ENCODE measurements around the gene SCCPDH.
"Not testable (repeated sequence)": the region's sequence is repeated elsewhere in the genome, so short reads cannot be mapped to it uniquely, and the experiment has no call there.

Gene SCCPDH

DNA sequence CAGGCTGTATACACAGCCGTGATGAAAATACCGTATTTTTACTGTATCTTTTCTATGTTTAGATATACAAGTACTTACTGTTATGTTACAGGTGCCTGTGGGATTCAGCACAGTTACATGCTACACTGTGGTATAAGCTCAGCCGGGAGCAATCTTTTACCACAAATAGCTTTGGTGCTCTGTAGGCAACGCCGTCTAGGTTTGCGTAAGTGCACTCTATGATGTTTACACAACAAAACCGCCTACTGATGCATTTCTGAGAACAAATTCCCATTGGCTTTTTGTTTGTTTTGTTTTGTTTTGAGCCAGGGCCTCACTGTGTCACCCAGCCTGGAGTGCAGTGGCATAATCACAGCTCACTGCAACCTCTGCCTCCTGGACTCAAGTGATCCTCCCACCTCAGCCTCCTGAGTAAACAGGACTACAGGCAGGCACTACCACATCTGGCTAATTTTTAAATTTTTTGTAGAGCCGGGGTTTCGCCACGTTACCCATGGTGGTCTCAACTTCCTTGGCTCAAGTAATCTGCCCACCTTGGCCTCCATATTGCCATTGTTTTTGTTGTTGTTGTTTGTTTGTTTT, 81.0 kb downstream of the SCCPDH start:
- Histone ChIP-seq H4K8ac (ENCODE audit: low read depth, low read length) (no peak overlapping the region), H3K18ac (ENCODE audit: low read length) (no peak overlapping the region), H3K23ac (ENCODE audit: low read length) (no peak overlapping the region), H3K4ac (ENCODE audit: low read depth, low read length) (no peak overlapping the region), H2BK120ac (ENCODE audit: insufficient read depth, low read length, poor library complexity) (no peak overlapping the region), H2AK5ac (ENCODE audit: low read length) (no peak overlapping the region), H4K91ac (ENCODE audit: low read depth, low read length) (no peak overlapping the region), H4K12ac (ENCODE audit: low read depth, low read length) (no peak overlapping the region), H3K9me3 (ENCODE audit: insufficient read depth, low read depth, low read length) (peaks cover 3% of the 10 kb centered on the region), H3K9ac (ENCODE audit: low read length) (no peak overlapping the region), H3K27ac (ENCODE audit: low read depth, low read length) (no peak overlapping the region), H2BK12ac (ENCODE audit: low read length) (no peak overlapping the region), H3K36me3 (ENCODE audit: control insufficient read depth in 1 of 2, insufficient read depth in 2 of 2, low read length in 2 of 2) (no peaks in the 10 kb centered on the region), H3K79me1 (ENCODE audit: low read length) (no peaks in the 10 kb centered on the region), H3K4me1 (ENCODE audit: control insufficient read depth in 1 of 2, insufficient read depth in 2 of 2, low read length in 2 of 2) (no peaks in the 10 kb centered on the region), H2BK5ac (ENCODE audit: low read depth, low read length, poor library complexity) (no peak overlapping the region), H2AFZ (ENCODE audit: insufficient read depth, low read length, poor library complexity) (no peak overlapping the region), H3K27me3 (ENCODE audit: insufficient read depth, low read length) (no peaks in the 10 kb centered on the region), H3K79me2 (ENCODE audit: control insufficient read depth, insufficient read depth, low read length, poor library complexity) (no peaks in the 10 kb centered on the region), H3K4me2 (ENCODE audit: low read length) (no peak overlapping the region), H3K14ac (ENCODE audit: low read length) (no peak overlapping the region), H3K4me3 (ENCODE audit: low read depth, low read length) (no peak overlapping the region)
- DNase-seq: no peak
- WGBS (ENCODE audit: extremely low coverage, insufficient coverage, insufficient read length): no CpG with 5 or more reads among the region's 10 CpGs

GRCh38 chr1:246809473-246809872, 85.3 kb downstream of the SCCPDH start:
- H2BK5ac ChIP-seq (ENCODE audit: low read depth, low read length, poor library complexity): no peak overlapping the region
- no peak overlapping the region for H4K12ac ChIP-seq (ENCODE audit: low read depth, low read length)
- no peak overlapping the region for H3K14ac ChIP-seq (ENCODE audit: low read length)
- H3K4me3 ChIP-seq (ENCODE audit: low read depth, low read length): no peak overlapping the region
- no peaks in the 10 kb centered on the region for H3K27me3 ChIP-seq (ENCODE audit: insufficient read depth, low read length)
- no peaks in the 10 kb centered on the region for H3K36me3 ChIP-seq (ENCODE audit: control insufficient read depth in 1 of 2, insufficient read depth in 2 of 2, low read length in 2 of 2)
- no peaks in the 10 kb centered on the region for H3K79me1 ChIP-seq (ENCODE audit: low read length)
- H2AK5ac ChIP-seq (ENCODE audit: low read length): no peak overlapping the region
- no peaks in the 10 kb centered on the region for H3K4me1 ChIP-seq (ENCODE audit: control insufficient read depth in 1 of 2, insufficient read depth in 2 of 2, low read length in 2 of 2)
- no peak overlapping the region for H3K27ac ChIP-seq (ENCODE audit: low read depth, low read length)
- H3K4me2 ChIP-seq (ENCODE audit: low read length): no peak overlapping the region
- H2BK120ac ChIP-seq (ENCODE audit: insufficient read depth, low read length, poor library complexity): no peak overlapping the region
- H3K79me2 ChIP-seq (ENCODE audit: control insufficient read depth, insufficient read depth, low read length, poor library complexity): no peaks in the 10 kb centered on the region
- DNase-seq: no peak
- H3K18ac ChIP-seq (ENCODE audit: low read length): no peak overlapping the region
- no peak overlapping the region for H2AFZ ChIP-seq (ENCODE audit: insufficient read depth, low read length, poor library complexity)
- no peak overlapping the region for H2BK12ac ChIP-seq (ENCODE audit: low read length)
- WGBS (ENCODE audit: extremely low coverage, insufficient coverage, insufficient read length): no CpG with 5 or more reads among the region's 6 CpGs
- H4K8ac ChIP-seq (ENCODE audit: low read depth, low read length): no peak overlapping the region
- H3K9me3 ChIP-seq (ENCODE audit: insufficient read depth, low read depth, low read length): peaks cover 5% of the 10 kb centered on the region
- H3K4ac ChIP-seq (ENCODE audit: low read depth, low read length): no peak overlapping the region
- H3K9ac ChIP-seq (ENCODE audit: low read length): no peak overlapping the region
- no peak overlapping the region for H4K91ac ChIP-seq (ENCODE audit: low read depth, low read length)
- H3K23ac ChIP-seq (ENCODE audit: low read length): no peak overlapping the region

GRCh38 chr1:246811985-246812384, 87.8 kb downstream of the SCCPDH start:
- H2BK5ac ChIP-seq (ENCODE audit: low read depth, low read length, poor library complexity): no peak overlapping the region
- no peak overlapping the region for H2AK5ac ChIP-seq (ENCODE audit: low read length)
- H2AFZ ChIP-seq (ENCODE audit: insufficient read depth, low read length, poor library complexity): no peak overlapping the region
- H3K4me1 ChIP-seq (ENCODE audit: control insufficient read depth in 1 of 2, insufficient read depth in 2 of 2, low read length in 2 of 2): no peaks in the 10 kb centered on the region
- H3K23ac ChIP-seq (ENCODE audit: low read length): no peak overlapping the region
- peaks cover 6% of the 10 kb centered on the region for H3K9me3 ChIP-seq (ENCODE audit: insufficient read depth, low read depth, low read length)
- no peaks in the 10 kb centered on the region for H3K27me3 ChIP-seq (ENCODE audit: insufficient read depth, low read length)
- WGBS (ENCODE audit: extremely low coverage, insufficient coverage, insufficient read length): no CpG with 5 or more reads among the region's 3 CpGs
- H3K27ac ChIP-seq (ENCODE audit: low read depth, low read length): no peak overlapping the region
- H3K18ac ChIP-seq (ENCODE audit: low read length): no peak overlapping the region
- H4K12ac ChIP-seq (ENCODE audit: low read depth, low read length): no peak overlapping the region
- H2BK120ac ChIP-seq (ENCODE audit: insufficient read depth, low read length, poor library complexity): no peak overlapping the region
- no peak overlapping the region for H3K14ac ChIP-seq (ENCODE audit: low read length)
- no peak overlapping the region for H2BK12ac ChIP-seq (ENCODE audit: low read length)
- H3K36me3 ChIP-seq (ENCODE audit: control insufficient read depth in 1 of 2, insufficient read depth in 2 of 2, low read length in 2 of 2): no peaks in the 10 kb centered on the region
- no peak overlapping the region for H3K4me2 ChIP-seq (ENCODE audit: low read length)
- no peak for DNase-seq
- H3K4me3 ChIP-seq (ENCODE audit: low read depth, low read length): no peak overlapping the region
- no peak overlapping the region for H4K91ac ChIP-seq (ENCODE audit: low read depth, low read length)
- H3K4ac ChIP-seq (ENCODE audit: low read depth, low read length): no peak overlapping the region
- H3K9ac ChIP-seq (ENCODE audit: low read length): no peak overlapping the region
- no peak overlapping the region for H4K8ac ChIP-seq (ENCODE audit: low read depth, low read length)
- no peaks in the 10 kb centered on the region for H3K79me1 ChIP-seq (ENCODE audit: low read length)
- no peaks in the 10 kb centered on the region for H3K79me2 ChIP-seq (ENCODE audit: control insufficient read depth, insufficient read depth, low read length, poor library complexity)

- H3K4me3 ChIP-seq (ENCODE audit: low read depth, low read length); H3K79me2 ChIP-seq (ENCODE audit: control insufficient read depth, insufficient read depth, low read length, poor library complexity); H2BK120ac ChIP-seq (ENCODE audit: insufficient read depth, low read length, poor library complexity); H3K79me1 ChIP-seq (ENCODE audit: low read length); H4K12ac ChIP-seq (ENCODE audit: low read depth, low read length); H3K18ac ChIP-seq (ENCODE audit: low read length); H3K36me3 ChIP-seq (ENCODE audit: control insufficient read depth in 1 of 2, insufficient read depth in 2 of 2, low read length in 2 of 2); H3K9me3 ChIP-seq (ENCODE audit: insufficient read depth, low read depth, low read length); H4K91ac ChIP-seq (ENCODE audit: low read depth, low read length); H2BK5ac ChIP-seq (ENCODE audit: low read depth, low read length, poor library complexity); H3K14ac ChIP-seq (ENCODE audit: low read length); H2BK12ac ChIP-seq (ENCODE audit: low read length); H3K4me1 ChIP-seq (ENCODE audit: control insufficient read depth in 1 of 2, insufficient read depth in 2 of 2, low read length in 2 of 2); H3K9ac ChIP-seq (ENCODE audit: low read length); H3K4me2 ChIP-seq (ENCODE audit: low read length); DNase-seq; H3K27ac ChIP-seq (ENCODE audit: low read depth, low read length); H3K23ac ChIP-seq (ENCODE audit: low read length); H4K8ac ChIP-seq (ENCODE audit: low read depth, low read length); H3K27me3 ChIP-seq (ENCODE audit: insufficient read depth, low read length); H2AK5ac ChIP-seq (ENCODE audit: low read length); H2AFZ ChIP-seq (ENCODE audit: insufficient read depth, low read length, poor library complexity); H3K4ac ChIP-seq (ENCODE audit: low read depth, low read length): not testable (repeated sequence)
- no CpG with 5 or more reads among the region's 4 CpGs for WGBS (ENCODE audit: extremely low coverage, insufficient coverage, insufficient read length)
Measured at GRCh38 chr1:246813325-246813724, 89.1 kb downstream of the SCCPDH start.

Data from trophoblast cell (in vitro differentiated cells and primary cell).